DND-41 (cell line): Measurements from ENCODE around the gene MEAF6.

ENCODE experiments used
- EZH2 ChIP-seq: IDR thresholded peaks from 3 replicates; pipeline ENCODE4 v1.6.1; 2012; ENCODE audit warnings: borderline replicate concordance, low read depth, mild to moderate bottlenecking, moderate library complexity, low read length, inconsistent platforms; ENCODE audit not compliant: severe bottlenecking
- TF ChIP-seq, protein P1 (sequence below): IDR thresholded peaks from 2 replicates; pipeline ENCODE4 v1.5.1; 2012; ENCODE audit warnings: borderline replicate concordance, low read length, moderate library complexity, mild to moderate bottlenecking; ENCODE audit not compliant: poor library complexity, severe bottlenecking; ENCODE audit errors: extremely low read depth

DNA sequence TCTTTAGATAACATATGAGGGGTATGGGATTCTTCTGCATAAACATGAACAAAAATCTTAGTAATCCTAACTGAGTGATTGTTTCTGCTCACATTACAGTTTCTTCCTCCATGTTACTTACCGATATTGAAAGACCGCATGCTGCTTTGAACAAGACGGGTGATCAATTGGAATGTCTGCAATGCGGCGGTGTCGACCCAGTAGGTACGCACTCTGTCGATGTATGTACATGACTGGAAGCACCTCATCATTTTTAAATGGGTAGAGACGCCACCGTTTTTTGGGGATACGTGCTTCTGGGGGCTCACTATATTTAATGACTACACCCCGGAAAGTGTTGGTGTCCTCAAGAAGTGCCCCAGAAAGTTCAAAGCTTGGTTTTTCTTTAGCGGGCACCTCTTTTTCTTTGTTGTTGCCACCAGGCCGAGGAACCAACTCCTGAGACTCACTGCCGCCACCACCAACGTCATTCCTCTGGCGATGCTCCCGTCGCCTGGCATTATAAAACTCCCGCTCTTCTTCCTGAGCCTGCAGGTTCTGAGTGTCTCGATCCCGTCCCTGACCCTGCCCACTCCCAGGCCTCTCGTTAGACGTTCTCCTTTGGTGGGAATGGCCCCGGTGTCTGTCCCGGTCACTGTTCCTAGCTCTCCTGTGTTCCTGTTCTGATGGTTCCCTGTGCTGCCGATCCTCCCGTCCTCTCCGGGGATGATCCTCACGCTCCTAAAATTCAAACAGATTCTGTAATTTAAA is 25.6 kb upstream of the MEAF6 start:
- TF ChIP-seq, protein P1, sequence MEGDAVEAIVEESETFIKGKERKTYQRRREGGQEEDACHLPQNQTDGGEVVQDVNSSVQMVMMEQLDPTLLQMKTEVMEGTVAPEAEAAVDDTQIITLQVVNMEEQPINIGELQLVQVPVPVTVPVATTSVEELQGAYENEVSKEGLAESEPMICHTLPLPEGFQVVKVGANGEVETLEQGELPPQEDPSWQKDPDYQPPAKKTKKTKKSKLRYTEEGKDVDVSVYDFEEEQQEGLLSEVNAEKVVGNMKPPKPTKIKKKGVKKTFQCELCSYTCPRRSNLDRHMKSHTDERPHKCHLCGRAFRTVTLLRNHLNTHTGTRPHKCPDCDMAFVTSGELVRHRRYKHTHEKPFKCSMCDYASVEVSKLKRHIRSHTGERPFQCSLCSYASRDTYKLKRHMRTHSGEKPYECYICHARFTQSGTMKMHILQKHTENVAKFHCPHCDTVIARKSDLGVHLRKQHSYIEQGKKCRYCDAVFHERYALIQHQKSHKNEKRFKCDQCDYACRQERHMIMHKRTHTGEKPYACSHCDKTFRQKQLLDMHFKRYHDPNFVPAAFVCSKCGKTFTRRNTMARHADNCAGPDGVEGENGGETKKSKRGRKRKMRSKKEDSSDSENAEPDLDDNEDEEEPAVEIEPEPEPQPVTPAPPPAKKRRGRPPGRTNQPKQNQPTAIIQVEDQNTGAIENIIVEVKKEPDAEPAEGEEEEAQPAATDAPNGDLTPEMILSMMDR, result no peak
- no peak for TF ChIP-seq EZH2
